Trophoblast cell (in vitro differentiated cells and primary cell): ENCODE measurements around the gene AP4B1.
"Not testable (repeated sequence)": the region's sequence is repeated elsewhere in the genome, so short reads cannot be mapped to it uniquely, and the experiment has no call there.

Experiments used
- DNase-seq, 2 donors: peaks; one replicate each; pipeline ENCODE4 v3.0.0-alpha.2; 2016
- H2AFZ ChIP-seq: 2 replicates; pipeline ENCODE4 v1.6.1; 2013; ENCODE audit warnings: low read length, moderate library complexity, mild to moderate bottlenecking; ENCODE audit not compliant: insufficient read depth, poor library complexity
- H2AK5ac ChIP-seq: 2 replicates; pipeline ENCODE4 v1.6.1; 2013; ENCODE audit warnings: mild to moderate bottlenecking, low read length
- H2BK120ac ChIP-seq: 2 replicates; pipeline ENCODE4 v1.6.1; 2013; ENCODE audit warnings: low read length, mild to moderate bottlenecking, moderate library complexity; ENCODE audit not compliant: insufficient read depth, poor library complexity
- H2BK12ac ChIP-seq: 2 replicates; pipeline ENCODE4 v1.6.1; 2013; ENCODE audit warnings: mild to moderate bottlenecking, low read length, moderate library complexity
- H2BK5ac ChIP-seq: 2 replicates; pipeline ENCODE4 v1.6.1; 2013; ENCODE audit warnings: low read length, low read depth, moderate library complexity, mild to moderate bottlenecking; ENCODE audit not compliant: poor library complexity
- H3K14ac ChIP-seq: 2 replicates; pipeline ENCODE4 v1.6.1; 2013; ENCODE audit warnings: mild to moderate bottlenecking, low read length
- H3K18ac ChIP-seq: 2 replicates; pipeline ENCODE4 v1.6.1; 2013; ENCODE audit warnings: mild to moderate bottlenecking, low read length
- H3K23ac ChIP-seq: 2 replicates; pipeline ENCODE4 v1.6.1; 2013; ENCODE audit warnings: low read length
- H3K27ac ChIP-seq: 2 replicates; pipeline ENCODE4 v1.5.1; 2013; ENCODE audit warnings: low read depth, mild to moderate bottlenecking, inconsistent platforms, low read length, moderate library complexity
- H3K27me3 ChIP-seq: 2 replicates; pipeline ENCODE4 v1.6.1; 2013; ENCODE audit warnings: inconsistent platforms, mild to moderate bottlenecking, low read length, moderate library complexity; ENCODE audit not compliant: insufficient read depth
- H3K36me3 ChIP-seq, 2 experiments: 1 replicate in 1 of 2; 2 replicates in 1 of 2; pipeline ENCODE4 v1.6.1; 2013; ENCODE audit warnings: low read length in 2 of 2, mild to moderate bottlenecking in 2 of 2, moderate library complexity in 1 of 2; ENCODE audit not compliant: insufficient read depth in 2 of 2, control insufficient read depth in 1 of 2
- H3K4ac ChIP-seq: 2 replicates; pipeline ENCODE4 v1.6.1; 2013; ENCODE audit warnings: low read depth, mild to moderate bottlenecking, low read length, moderate library complexity
- H3K4me1 ChIP-seq, 2 experiments: 1 replicate in 1 of 2; 2 replicates in 1 of 2; pipeline ENCODE4 v1.6.1; 2013; ENCODE audit warnings: low read length in 2 of 2, mild to moderate bottlenecking in 2 of 2, moderate library complexity in 1 of 2; ENCODE audit not compliant: insufficient read depth in 2 of 2, control insufficient read depth in 1 of 2
- H3K4me2 ChIP-seq: 2 replicates; pipeline ENCODE4 v1.6.1; 2013; ENCODE audit warnings: inconsistent platforms, mild to moderate bottlenecking, low read length, moderate library complexity
- H3K4me3 ChIP-seq: 2 replicates; pipeline ENCODE4 v1.5.1; 2013; ENCODE audit warnings: mild to moderate bottlenecking, low read depth, low read length, inconsistent platforms
- H3K79me1 ChIP-seq: one replicate; pipeline ENCODE4 v1.6.1; 2013; ENCODE audit warnings: low read length
- H3K79me2 ChIP-seq: 2 replicates; pipeline ENCODE4 v1.6.1; 2013; ENCODE audit warnings: low read length, mild to moderate bottlenecking; ENCODE audit not compliant: control insufficient read depth, insufficient read depth, poor library complexity
- H3K9ac ChIP-seq: 2 replicates; pipeline ENCODE4 v1.6.1; 2013; ENCODE audit warnings: mild to moderate bottlenecking, low read length
- H3K9me3 ChIP-seq: 2 replicates; pipeline ENCODE4 v1.6.1; 2013; ENCODE audit warnings: low read depth, mild to moderate bottlenecking, control low read depth, inconsistent platforms, low read length; ENCODE audit not compliant: insufficient read depth
- H4K12ac ChIP-seq: 2 replicates; pipeline ENCODE4 v1.6.1; 2013; ENCODE audit warnings: low read depth, mild to moderate bottlenecking, low read length, moderate library complexity
- H4K8ac ChIP-seq: 2 replicates; pipeline ENCODE4 v1.6.1; 2013; ENCODE audit warnings: low read depth, mild to moderate bottlenecking, low read length, moderate library complexity
- H4K91ac ChIP-seq: one replicate; pipeline ENCODE4 v1.6.1; 2013; ENCODE audit warnings: low read depth, mild to moderate bottlenecking, low read length, moderate library complexity
- WGBS: extraction: QIAGEN DNeasy Blood & Tissue Kit; methylation state at CpG from one replicate; pipeline ENCODE4 v1.1.7; 2013; ENCODE audit warnings: missing lambda C conversion rate; ENCODE audit not compliant: insufficient read length, insufficient coverage; ENCODE audit errors: extremely low coverage; 5-methylcytosine and 5-hydroxymethylcytosine counted together

The AP4B1 gene

GRCh38 chr1:113852694-113853093 lies 51.9 kb downstream of the AP4B1 start:
- H3K27me3 ChIP-seq, H2AFZ ChIP-seq: not testable (repeated sequence)

GRCh38 chr1:113850127-113850796 lies 54.3 kb downstream of the AP4B1 start:
- Histone ChIP-seq H2AK5ac (no peak overlapping the region), H2BK120ac (no peak overlapping the region), H3K36me3 (no peaks in the 10 kb centered on the region), H3K9me3 (no peaks in the 10 kb centered on the region), H3K14ac (no peak overlapping the region), H3K9ac (no peak overlapping the region), H3K79me2 (no peaks in the 10 kb centered on the region), H3K23ac (no peak overlapping the region), H3K27ac (no peak overlapping the region), H2BK12ac (no peak overlapping the region), H3K79me1 (no peaks in the 10 kb centered on the region), H3K18ac (no peak overlapping the region), H3K4me3 (no peak overlapping the region), H2BK5ac (no peak overlapping the region), H2AFZ (no peak overlapping the region), H4K12ac (no peak overlapping the region), H3K27me3 (no peaks in the 10 kb centered on the region), H4K8ac (no peak overlapping the region), H3K4me1 (no peaks in the 10 kb centered on the region), H4K91ac (no peak overlapping the region), H3K4ac (no peak overlapping the region), H3K4me2 (no peak overlapping the region)
- no CpG with 5 or more reads among the region's 3 CpGs for WGBS
- DNase-seq = no peak

More at GRCh38 chr1:113852694-113853093, 51.9 kb downstream of the AP4B1 start:
- H3K23ac ChIP-seq, DNase-seq, H4K12ac ChIP-seq, H3K14ac ChIP-seq, H3K4me3 ChIP-seq, H3K4me2 ChIP-seq, H2BK5ac ChIP-seq, H2BK12ac ChIP-seq, H2BK120ac ChIP-seq, H3K36me3 ChIP-seq, H4K8ac ChIP-seq, H3K9me3 ChIP-seq, H3K27ac ChIP-seq, H4K91ac ChIP-seq, H3K79me1 ChIP-seq, H3K4me1 ChIP-seq, H3K4ac ChIP-seq, H3K79me2 ChIP-seq, H3K9ac ChIP-seq, H3K18ac ChIP-seq, H2AK5ac ChIP-seq: not testable (repeated sequence)
- no CpG with 5 or more reads among the region's 6 CpGs for WGBS

- Histone ChIP-seq H3K9me3 (no peaks in the 10 kb centered on the region), H3K4me3 (no peak overlapping the region), H3K4me1 (no peaks in the 10 kb centered on the region), H2AK5ac (no peak overlapping the region), H3K79me2 (no peaks in the 10 kb centered on the region), H3K4me2 (no peak overlapping the region), H3K9ac (no peak overlapping the region), H3K23ac (no peak overlapping the region), H4K12ac (no peak overlapping the region), H3K18ac (no peak overlapping the region), H2BK120ac (no peak overlapping the region), H3K27me3 (no peaks in the 10 kb centered on the region), H3K27ac (no peak overlapping the region), H4K91ac (no peak overlapping the region), H2BK5ac (no peak overlapping the region), H3K14ac (no peak overlapping the region), H3K36me3 (no peaks in the 10 kb centered on the region), H2AFZ (no peak overlapping the region), H3K4ac (no peak overlapping the region), H4K8ac (no peak overlapping the region), H2BK12ac (no peak overlapping the region), H3K79me1 (no peaks in the 10 kb centered on the region)
- no peak for DNase-seq
Measured at GRCh38 chr1:113849072-113849471, 55.5 kb downstream of the AP4B1 start.

GRCh38 chr1:113846391-113847035 lies 58.1 kb downstream of the AP4B1 start:
- Histone ChIP-seq H4K12ac (no peak overlapping the region), H2BK12ac (no peak overlapping the region), H3K27me3 (no peaks in the 10 kb centered on the region), H4K8ac (no peak overlapping the region), H3K4me2 (no peak overlapping the region), H3K9ac (no peak overlapping the region), H2BK5ac (no peak overlapping the region), H3K4me3 (no peak overlapping the region), H2BK120ac (no peak overlapping the region), H4K91ac (no peak overlapping the region), H3K14ac (no peak overlapping the region), H3K27ac (no peak overlapping the region), H3K4ac (no peak overlapping the region), H3K79me2 (no peaks in the 10 kb centered on the region), H3K9me3 (no peaks in the 10 kb centered on the region), H3K4me1 (no peaks in the 10 kb centered on the region), H3K23ac (no peak overlapping the region), H2AK5ac (no peak overlapping the region), H3K18ac (no peak overlapping the region), H3K36me3 (no peaks in the 10 kb centered on the region), H3K79me1 (no peaks in the 10 kb centered on the region), H2AFZ (no peak overlapping the region)
- no CpG with 5 or more reads among the region's 2 CpGs for WGBS
- no peak for DNase-seq
